Measurements from ENCODE around the gene WDR82.

- TF ChIP-seq GABPA (tag; conservative IDR thresholded peaks at IDR 0.05; ENCODE audit: low read depth) (no peak), CHCHD3 (CRISPR knock-in tag; IDR thresholded peaks at IDR 0.05) (no peak), EP300 (IDR thresholded peaks at IDR 0.05; ENCODE audit: low read length) (no peak), FOSL1 (tag; conservative IDR thresholded peaks at IDR 0.05) (no peak), HOMEZ (CRISPR knock-in tag; IDR thresholded peaks at IDR 0.05) (no peak), EZH2 (IDR thresholded peaks at IDR 0.05; ENCODE audit: borderline replicate concordance, low read depth, low read length) (no peak), RBM39 (optimal IDR thresholded peaks at IDR 0.05; ENCODE audit: low read depth, low read length) (no peak), IRF2 (CRISPR knock-in tag; IDR thresholded peaks at IDR 0.05) (no peak)
- TF ChIP-seq, protein P1, sequence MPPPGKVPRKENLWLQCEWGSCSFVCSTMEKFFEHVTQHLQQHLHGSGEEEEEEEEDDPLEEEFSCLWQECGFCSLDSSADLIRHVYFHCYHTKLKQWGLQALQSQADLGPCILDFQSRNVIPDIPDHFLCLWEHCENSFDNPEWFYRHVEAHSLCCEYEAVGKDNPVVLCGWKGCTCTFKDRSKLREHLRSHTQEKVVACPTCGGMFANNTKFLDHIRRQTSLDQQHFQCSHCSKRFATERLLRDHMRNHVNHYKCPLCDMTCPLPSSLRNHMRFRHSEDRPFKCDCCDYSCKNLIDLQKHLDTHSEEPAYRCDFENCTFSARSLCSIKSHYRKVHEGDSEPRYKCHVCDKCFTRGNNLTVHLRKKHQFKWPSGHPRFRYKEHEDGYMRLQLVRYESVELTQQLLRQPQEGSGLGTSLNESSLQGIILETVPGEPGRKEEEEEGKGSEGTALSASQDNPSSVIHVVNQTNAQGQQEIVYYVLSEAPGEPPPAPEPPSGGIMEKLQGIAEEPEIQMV (tag; conservative IDR thresholded peaks at IDR 0.05; ENCODE audit: low read depth): no peak
- TF ChIP-seq, protein P2, sequence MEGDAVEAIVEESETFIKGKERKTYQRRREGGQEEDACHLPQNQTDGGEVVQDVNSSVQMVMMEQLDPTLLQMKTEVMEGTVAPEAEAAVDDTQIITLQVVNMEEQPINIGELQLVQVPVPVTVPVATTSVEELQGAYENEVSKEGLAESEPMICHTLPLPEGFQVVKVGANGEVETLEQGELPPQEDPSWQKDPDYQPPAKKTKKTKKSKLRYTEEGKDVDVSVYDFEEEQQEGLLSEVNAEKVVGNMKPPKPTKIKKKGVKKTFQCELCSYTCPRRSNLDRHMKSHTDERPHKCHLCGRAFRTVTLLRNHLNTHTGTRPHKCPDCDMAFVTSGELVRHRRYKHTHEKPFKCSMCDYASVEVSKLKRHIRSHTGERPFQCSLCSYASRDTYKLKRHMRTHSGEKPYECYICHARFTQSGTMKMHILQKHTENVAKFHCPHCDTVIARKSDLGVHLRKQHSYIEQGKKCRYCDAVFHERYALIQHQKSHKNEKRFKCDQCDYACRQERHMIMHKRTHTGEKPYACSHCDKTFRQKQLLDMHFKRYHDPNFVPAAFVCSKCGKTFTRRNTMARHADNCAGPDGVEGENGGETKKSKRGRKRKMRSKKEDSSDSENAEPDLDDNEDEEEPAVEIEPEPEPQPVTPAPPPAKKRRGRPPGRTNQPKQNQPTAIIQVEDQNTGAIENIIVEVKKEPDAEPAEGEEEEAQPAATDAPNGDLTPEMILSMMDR (IDR thresholded peaks at IDR 0.05 in 2 of 3, conservative IDR thresholded peaks at IDR 0.05 in 1 of 3; ENCODE audit: insufficient read depth in 2 of 3, low read depth in 1 of 3, low read length in 3 of 3): no peak
Measured at GRCh38 chr3:52290596-52291507, 12.4 kb upstream of the WDR82 start.
